Measurements from ENCODE around the gene M1AP.

Gene M1AP

GRCh38 chr2:74559912-74560311 lies 88.2 kb downstream of the M1AP start:
- H3K9me3 ChIP-seq (ENCODE audit: control insufficient read depth in 2 of 2, low read length in 2 of 2): no peaks in the 10 kb centered on the region
- no peaks in the 10 kb centered on the region for H3K27me3 ChIP-seq (ENCODE audit: control insufficient read depth in 2 of 2, insufficient read depth in 2 of 2, low read length in 2 of 2)
- H3K27ac ChIP-seq (ENCODE audit: low read depth in 2 of 2, low read length in 2 of 2): no peak overlapping the region
- H3K4me1 ChIP-seq (ENCODE audit: control insufficient read depth in 2 of 2, insufficient read depth in 2 of 2, low read length in 2 of 2): peaks cover 5 to 28% of the 10 kb centered on the region in 2 donors
- no peak overlapping the region for H3K4me3 ChIP-seq (ENCODE audit: low read length in 2 of 2)
- peaks cover 0 to 8% of the 10 kb centered on the region in 2 donors for H3K36me3 ChIP-seq (ENCODE audit: control insufficient read depth in 2 of 2, insufficient read depth in 2 of 2, low read length in 2 of 2)
- H3K9ac ChIP-seq (ENCODE audit: low read depth in 1 of 2, low read length in 2 of 2): no peak overlapping the region

GRCh38 chr2:74558284-74559230 lies 89.6 kb downstream of the M1AP start:
- Histone ChIP-seq H3K36me3 (ENCODE audit: control insufficient read depth in 2 of 2, insufficient read depth in 2 of 2, low read length in 2 of 2) (peaks cover 0 to 8% of the 10 kb centered on the region in 2 donors), H3K4me3 (ENCODE audit: low read length in 2 of 2) (no peak overlapping the region), H3K27ac (ENCODE audit: low read depth in 2 of 2, low read length in 2 of 2) (peak overlapping the region; percentile 32 to 49), H3K9ac (ENCODE audit: low read depth in 1 of 2, low read length in 2 of 2) (no peak overlapping the region), H3K9me3 (ENCODE audit: control insufficient read depth in 2 of 2, low read length in 2 of 2) (no peaks in the 10 kb centered on the region), H3K4me1 (ENCODE audit: control insufficient read depth in 2 of 2, insufficient read depth in 2 of 2, low read length in 2 of 2) (peaks cover 5 to 28% of the 10 kb centered on the region in 2 donors), H3K27me3 (ENCODE audit: control insufficient read depth in 2 of 2, insufficient read depth in 2 of 2, low read length in 2 of 2) (no peaks in the 10 kb centered on the region)

- Histone ChIP-seq H3K36me3 (ENCODE audit: control insufficient read depth in 2 of 2, insufficient read depth in 2 of 2, low read length in 2 of 2) (peaks cover 0 to 8% of the 10 kb centered on the region in 2 donors), H3K4me3 (ENCODE audit: low read length in 2 of 2) (no peak overlapping the region), H3K27ac (ENCODE audit: low read depth in 2 of 2, low read length in 2 of 2) (no peak overlapping the region), H3K4me1 (ENCODE audit: control insufficient read depth in 2 of 2, insufficient read depth in 2 of 2, low read length in 2 of 2) (peaks cover 9 to 28% of the 10 kb centered on the region in 2 donors), H3K9me3 (ENCODE audit: control insufficient read depth in 2 of 2, low read length in 2 of 2) (no peaks in the 10 kb centered on the region), H3K27me3 (ENCODE audit: control insufficient read depth in 2 of 2, insufficient read depth in 2 of 2, low read length in 2 of 2) (no peaks in the 10 kb centered on the region), H3K9ac (ENCODE audit: low read depth in 1 of 2, low read length in 2 of 2) (no peak overlapping the region)
These were observed 91.2 kb downstream of the M1AP start for GRCh38 chr2:74556831-74557370.

- H3K27ac ChIP-seq (ENCODE audit: low read depth in 2 of 2, low read length in 2 of 2): no peak overlapping the region
- H3K9me3 ChIP-seq (ENCODE audit: control insufficient read depth in 2 of 2, low read length in 2 of 2): no peaks in the 10 kb centered on the region
- no peak overlapping the region for H3K9ac ChIP-seq (ENCODE audit: low read depth in 1 of 2, low read length in 2 of 2)
- H3K27me3 ChIP-seq (ENCODE audit: control insufficient read depth in 2 of 2, insufficient read depth in 2 of 2, low read length in 2 of 2): no peaks in the 10 kb centered on the region
- H3K36me3 ChIP-seq (ENCODE audit: control insufficient read depth in 2 of 2, insufficient read depth in 2 of 2, low read length in 2 of 2): peaks cover 0 to 8% of the 10 kb centered on the region in 2 donors
- no peak overlapping the region for H3K4me3 ChIP-seq (ENCODE audit: low read length in 2 of 2)
- peaks cover 9 to 28% of the 10 kb centered on the region in 2 donors for H3K4me1 ChIP-seq (ENCODE audit: control insufficient read depth in 2 of 2, insufficient read depth in 2 of 2, low read length in 2 of 2)
These were observed 92.0 kb downstream of the M1AP start for GRCh38 chr2:74556159-74556558.

GRCh38 chr2:74555610-74556103 lies 92.5 kb downstream of the M1AP start:
- H3K36me3 ChIP-seq (ENCODE audit: control insufficient read depth in 2 of 2, insufficient read depth in 2 of 2, low read length in 2 of 2): peaks cover 0 to 8% of the 10 kb centered on the region in 2 donors
- H3K9me3 ChIP-seq (ENCODE audit: control insufficient read depth in 2 of 2, low read length in 2 of 2): no peaks in the 10 kb centered on the region
- no peaks in the 10 kb centered on the region for H3K27me3 ChIP-seq (ENCODE audit: control insufficient read depth in 2 of 2, insufficient read depth in 2 of 2, low read length in 2 of 2)
- peak overlapping the region; percentile 86 to 91 for H3K9ac ChIP-seq (ENCODE audit: low read depth in 1 of 2, low read length in 2 of 2)
- H3K27ac ChIP-seq (ENCODE audit: low read depth in 2 of 2, low read length in 2 of 2): peak overlapping the region in 1 of 2 donors; percentile 85
- H3K4me3 ChIP-seq (ENCODE audit: low read length in 2 of 2): peak overlapping the region; percentile 99
- H3K4me1 ChIP-seq (ENCODE audit: control insufficient read depth in 2 of 2, insufficient read depth in 2 of 2, low read length in 2 of 2): peaks cover 9 to 27% of the 10 kb centered on the region in 2 donors

GRCh38 chr2:74554820-74555531 lies 93.2 kb downstream of the M1AP start:
- Histone ChIP-seq H3K27me3 (ENCODE audit: control insufficient read depth in 2 of 2, insufficient read depth in 2 of 2, low read length in 2 of 2) (no peaks in the 10 kb centered on the region), H3K4me3 (ENCODE audit: low read length in 2 of 2) (peak overlapping the region; percentile 99), H3K4me1 (ENCODE audit: control insufficient read depth in 2 of 2, insufficient read depth in 2 of 2, low read length in 2 of 2) (peaks cover 12 to 21% of the 10 kb centered on the region in 2 donors), H3K27ac (ENCODE audit: low read depth in 2 of 2, low read length in 2 of 2) (peak overlapping the region; percentile 81 to 85), H3K36me3 (ENCODE audit: control insufficient read depth in 2 of 2, insufficient read depth in 2 of 2, low read length in 2 of 2) (peaks cover 0 to 8% of the 10 kb centered on the region in 2 donors), H3K9me3 (ENCODE audit: control insufficient read depth in 2 of 2, low read length in 2 of 2) (no peaks in the 10 kb centered on the region), H3K9ac (ENCODE audit: low read depth in 1 of 2, low read length in 2 of 2) (peak overlapping the region; percentile 86 to 91)

- H3K36me3 ChIP-seq (ENCODE audit: control insufficient read depth in 2 of 2, insufficient read depth in 2 of 2, low read length in 2 of 2): peaks cover 0 to 8% of the 10 kb centered on the region in 2 donors
- peak within 1 kb of the TSS; percentile 81 to 85 for H3K27ac ChIP-seq (ENCODE audit: low read depth in 2 of 2, low read length in 2 of 2)
- H3K4me3 ChIP-seq (ENCODE audit: low read length in 2 of 2): peak within 1 kb of the TSS; percentile 99
- peak within 1 kb of the TSS; percentile 86 to 91 for H3K9ac ChIP-seq (ENCODE audit: low read depth in 1 of 2, low read length in 2 of 2)
- H3K9me3 ChIP-seq (ENCODE audit: control insufficient read depth in 2 of 2, low read length in 2 of 2): no peaks in the 10 kb centered on the region
- peaks cover 18 to 20% of the 10 kb centered on the region in 2 donors for H3K4me1 ChIP-seq (ENCODE audit: control insufficient read depth in 2 of 2, insufficient read depth in 2 of 2, low read length in 2 of 2)
- no peaks in the 10 kb centered on the region for H3K27me3 ChIP-seq (ENCODE audit: control insufficient read depth in 2 of 2, insufficient read depth in 2 of 2, low read length in 2 of 2)
These were observed 94.0 kb downstream of the M1AP start, which contains the start of the genes DOK1 and LOXL3 for GRCh38 chr2:74553892-74554819. DOK1 (plus strand) TSS chr2:74554720; CDS start chr2:74554755, 35 bp downstream. LOXL3 (minus strand) TSS chr2:74553942; CDS start chr2:74552634, 1,308 bp downstream.

- peak overlapping the region; percentile 99 for H3K4me3 ChIP-seq (ENCODE audit: low read length in 2 of 2)
- peaks cover 0 to 8% of the 10 kb centered on the region in 2 donors for H3K36me3 ChIP-seq (ENCODE audit: control insufficient read depth in 2 of 2, insufficient read depth in 2 of 2, low read length in 2 of 2)
- H3K4me1 ChIP-seq (ENCODE audit: control insufficient read depth in 2 of 2, insufficient read depth in 2 of 2, low read length in 2 of 2): peaks cover 13 to 23% of the 10 kb centered on the region in 2 donors
- no peaks in the 10 kb centered on the region for H3K27me3 ChIP-seq (ENCODE audit: control insufficient read depth in 2 of 2, insufficient read depth in 2 of 2, low read length in 2 of 2)
- H3K9me3 ChIP-seq (ENCODE audit: control insufficient read depth in 2 of 2, low read length in 2 of 2): no peaks in the 10 kb centered on the region
- peak overlapping the region; percentile 41 to 86 for H3K9ac ChIP-seq (ENCODE audit: low read depth in 1 of 2, low read length in 2 of 2)
- H3K27ac ChIP-seq (ENCODE audit: low read depth in 2 of 2, low read length in 2 of 2): peak overlapping the region in 1 of 2 donors; percentile 85
These were observed 95.0 kb downstream of the M1AP start for GRCh38 chr2:74552914-74553811.

Data from mucosa of rectum (tissue), 2 donors.